Astrocyte (in vitro differentiated cells and primary cell): ENCODE data around the gene PIP5K1A.

Source experiments
- EZH2 ChIP-seq: IDR thresholded peaks from 2 replicates; pipeline ENCODE4 v1.6.1; 2012; ENCODE audit warnings: mild to moderate bottlenecking, low read length, inconsistent platforms; ENCODE audit not compliant: insufficient read depth
- TF ChIP-seq, protein P1 (sequence below): IDR thresholded peaks from 2 replicates; pipeline ENCODE4 v1.5.1; 2011; ENCODE audit warnings: low read depth, mild to moderate bottlenecking, inconsistent platforms, low read length, moderate library complexity; ENCODE audit not compliant: insufficient read depth

DNA sequence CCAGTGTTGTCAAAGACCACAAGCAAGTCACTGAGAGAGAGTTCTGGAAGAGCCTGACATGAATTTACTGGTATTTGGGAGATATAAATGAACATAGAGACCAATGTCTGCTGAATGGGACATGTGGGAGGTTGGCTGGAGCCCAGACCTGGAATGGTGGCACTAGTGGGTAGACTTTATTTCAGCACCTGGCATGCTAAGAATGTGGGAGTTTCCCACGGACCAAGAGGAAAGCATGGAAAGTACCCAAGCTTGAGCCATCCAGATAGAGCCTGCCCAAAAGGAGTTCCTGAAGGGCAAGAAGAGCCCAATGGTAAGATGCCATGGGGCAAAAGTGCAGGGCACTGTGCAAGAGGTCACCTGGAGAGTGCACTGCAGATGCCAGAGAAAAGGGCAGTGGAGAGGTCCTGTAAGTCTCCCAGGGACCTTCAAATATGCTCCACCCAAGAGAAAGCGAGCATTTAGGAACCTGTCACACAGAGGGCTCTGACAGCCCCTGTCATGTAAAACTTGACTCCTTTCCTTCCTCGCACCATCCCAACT lies 75.6 kb downstream of the PIP5K1A start:
- TF ChIP-seq, protein P1, sequence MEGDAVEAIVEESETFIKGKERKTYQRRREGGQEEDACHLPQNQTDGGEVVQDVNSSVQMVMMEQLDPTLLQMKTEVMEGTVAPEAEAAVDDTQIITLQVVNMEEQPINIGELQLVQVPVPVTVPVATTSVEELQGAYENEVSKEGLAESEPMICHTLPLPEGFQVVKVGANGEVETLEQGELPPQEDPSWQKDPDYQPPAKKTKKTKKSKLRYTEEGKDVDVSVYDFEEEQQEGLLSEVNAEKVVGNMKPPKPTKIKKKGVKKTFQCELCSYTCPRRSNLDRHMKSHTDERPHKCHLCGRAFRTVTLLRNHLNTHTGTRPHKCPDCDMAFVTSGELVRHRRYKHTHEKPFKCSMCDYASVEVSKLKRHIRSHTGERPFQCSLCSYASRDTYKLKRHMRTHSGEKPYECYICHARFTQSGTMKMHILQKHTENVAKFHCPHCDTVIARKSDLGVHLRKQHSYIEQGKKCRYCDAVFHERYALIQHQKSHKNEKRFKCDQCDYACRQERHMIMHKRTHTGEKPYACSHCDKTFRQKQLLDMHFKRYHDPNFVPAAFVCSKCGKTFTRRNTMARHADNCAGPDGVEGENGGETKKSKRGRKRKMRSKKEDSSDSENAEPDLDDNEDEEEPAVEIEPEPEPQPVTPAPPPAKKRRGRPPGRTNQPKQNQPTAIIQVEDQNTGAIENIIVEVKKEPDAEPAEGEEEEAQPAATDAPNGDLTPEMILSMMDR = no peak
- no peak for TF ChIP-seq EZH2
